IMR-90 (cell line): ENCODE data around the gene TPSG1. TPM values are rescaled to one million over a fixed set of nuclear protein-coding genes. Genes with fewer than 3 reads are reported as not detected.

ENCODE experiments used
- ATAC-seq: fragments of 200-7000 bp; cut with Tn5 transposase; 2 replicates; pipeline ENCODE4 v1.9.1; 2020; ENCODE audit warnings: low read depth, mild to moderate bottlenecking, moderate library complexity
- BruUV-seq: library from RNA; stranded (reverse); fragments of 400-500 nt; replicated peaks from 2 replicates; lab custom pipeline; 2021; lab: Mats Ljungman, UMichigan
- CTCF ChIA-PET: fragments of 300-600 bp; formaldehyde crosslinking; extraction: SDS; loops from one replicate; lab custom pipeline; 2021; ENCODE audit warnings: antibody characterized with exemption; lab: Yijun Ruan, JAX
- POLR2A ChIA-PET: fragments of 300-600 bp; sonication (Branson Sonifier 250); formaldehyde crosslinking; loops from one replicate; lab custom pipeline; 2022; ENCODE audit warnings: antibody characterized with exemption; ENCODE audit not compliant: unreplicated experiment; lab: Charles Lee
- DNase-seq: peaks from one replicate; pipeline ENCODE4 v3.0.0; 2013
- H2AFZ ChIP-seq: replicated peaks from 2 replicates; pipeline ENCODE3; 2013; ENCODE audit warnings: low read length, mild to moderate bottlenecking; ENCODE audit not compliant: poor library complexity
- H2AK5ac ChIP-seq: 2 replicates; pipeline ENCODE4 v1.6.1; 2013; ENCODE audit warnings: low read depth, low read length, inconsistent platforms
- H2AK9ac ChIP-seq: replicated peaks from 2 replicates; pipeline ENCODE3; 2013; ENCODE audit warnings: mild to moderate bottlenecking, low read depth, low read length, moderate library complexity; ENCODE audit not compliant: poor library complexity
- H2BK120ac ChIP-seq: 2 replicates; pipeline ENCODE4 v1.6.1; 2013; ENCODE audit warnings: low read depth, low read length, inconsistent platforms
- H2BK15ac ChIP-seq: 3 replicates; pipeline ENCODE4 v1.6.1; 2013; ENCODE audit warnings: low read depth, low read length, inconsistent platforms
- H2BK20ac ChIP-seq: 2 replicates; pipeline ENCODE4 v1.6.1; 2013; ENCODE audit warnings: low read depth, mild to moderate bottlenecking, inconsistent platforms, low read length, moderate library complexity
- H2BK5ac ChIP-seq: 2 replicates; pipeline ENCODE4 v1.6.1; 2013; ENCODE audit warnings: mild to moderate bottlenecking, low read depth, low read length, inconsistent platforms; ENCODE audit not compliant: poor library complexity, severe bottlenecking
- H3K14ac ChIP-seq: replicated peaks from 2 replicates; pipeline ENCODE4 v1.6.1; 2013; ENCODE audit warnings: low read depth, low read length, inconsistent platforms
- H3K18ac ChIP-seq: 2 replicates; pipeline ENCODE4 v1.6.1; 2013; ENCODE audit warnings: low read depth, low read length, control low read depth
- H3K23ac ChIP-seq: 2 replicates; pipeline ENCODE4 v1.6.1; 2013; ENCODE audit warnings: low read depth, low read length, inconsistent platforms
- H3K27ac ChIP-seq: 2 replicates; pipeline ENCODE4 v1.5.1; 2013; ENCODE audit warnings: mild to moderate bottlenecking, control low read depth, low read length; ENCODE audit not compliant: insufficient read depth
- H3K27me3 ChIP-seq: 2 replicates; pipeline ENCODE4 v1.6.1; 2013; ENCODE audit warnings: low read length; ENCODE audit not compliant: control insufficient read depth, insufficient read depth
- H3K36me3 ChIP-seq: 2 replicates; pipeline ENCODE4 v1.6.1; 2013; ENCODE audit warnings: low read length, mixed read lengths; ENCODE audit not compliant: control insufficient read depth, insufficient read depth
- H3K4ac ChIP-seq: 2 replicates; pipeline ENCODE4 v1.6.1; 2013; ENCODE audit warnings: low read depth, low read length, inconsistent platforms
- H3K4me1 ChIP-seq: 2 replicates; pipeline ENCODE4 v1.6.1; 2013; ENCODE audit warnings: low read length, mixed read lengths; ENCODE audit not compliant: control insufficient read depth, insufficient read depth
- H3K4me2 ChIP-seq: 2 replicates; pipeline ENCODE4 v1.6.1; 2013; ENCODE audit warnings: low read depth, mild to moderate bottlenecking, control low read depth, low read length, moderate library complexity
- H3K4me3 ChIP-seq: 2 replicates; pipeline ENCODE4 v1.5.1; 2013; ENCODE audit warnings: low read depth, mild to moderate bottlenecking, control low read depth, low read length, moderate library complexity; ENCODE audit not compliant: insufficient read depth
- H3K56ac ChIP-seq: 2 replicates; pipeline ENCODE4 v1.6.1; 2013; ENCODE audit warnings: low read length, inconsistent platforms; ENCODE audit not compliant: insufficient read depth; ENCODE audit errors: extremely low read depth
- H3K79me1 ChIP-seq, 2 experiments: 2 replicates each; pipeline ENCODE4 v1.6.1; 2013; ENCODE audit warnings: low read length in 2 of 2, inconsistent platforms in 1 of 2, low read depth in 1 of 2
- H3K9ac ChIP-seq: 2 replicates; pipeline ENCODE4 v1.6.1; 2013; ENCODE audit warnings: low read depth, low read length, control low read depth
- H3K9me1 ChIP-seq: 2 replicates; pipeline ENCODE4 v1.6.1; 2013; ENCODE audit warnings: low read length, inconsistent platforms; ENCODE audit not compliant: insufficient read depth
- H3K9me3 ChIP-seq: 2 replicates; pipeline ENCODE4 v1.6.1; 2013; ENCODE audit warnings: low read length; ENCODE audit not compliant: control insufficient read depth, insufficient read depth
- H4K20me1 ChIP-seq: 2 replicates; pipeline ENCODE4 v1.6.1; 2013; ENCODE audit warnings: low read length, inconsistent platforms; ENCODE audit not compliant: insufficient read depth
- H4K5ac ChIP-seq: 2 replicates; pipeline ENCODE4 v1.6.1; 2013; ENCODE audit warnings: mild to moderate bottlenecking, low read depth, low read length, control low read depth
- H4K8ac ChIP-seq, 2 experiments: 2 replicates each; pipeline ENCODE4 v1.6.1; 2013; ENCODE audit warnings: low read depth in 2 of 2, low read length in 2 of 2, control low read depth in 1 of 2, inconsistent platforms in 1 of 2
- H4K91ac ChIP-seq: 2 replicates; pipeline ENCODE4 v1.6.1; 2013; ENCODE audit warnings: low read depth, low read length, inconsistent platforms; ENCODE audit not compliant: insufficient read depth
- CEBPB ChIP-seq: IDR thresholded peaks from 2 replicates; pipeline ENCODE4 v1.6.1; 2012; ENCODE audit warnings: low read depth, low read length, improper control_type of control experiment
- CHD1 ChIP-seq: IDR thresholded peaks from 2 replicates; pipeline ENCODE4 v1.6.1; 2012; ENCODE audit warnings: low read depth, low read length, improper control_type of control experiment
- CTCF ChIP-seq: conservative IDR thresholded peaks from 2 replicates; pipeline ENCODE4 v1.5.1; 2012; ENCODE audit warnings: mild to moderate bottlenecking, low read depth, low read length, improper control_type of control experiment
- MAFK ChIP-seq: IDR thresholded peaks from 2 replicates; pipeline ENCODE4 v1.6.1; 2012; ENCODE audit warnings: low read depth, low read length, improper control_type of control experiment
- MAZ ChIP-seq: IDR thresholded peaks from 2 replicates; pipeline ENCODE4 v1.6.1; 2012; ENCODE audit warnings: low read depth, mild to moderate bottlenecking, low read length, improper control_type of control experiment, moderate library complexity, borderline replicate concordance
- POLR2A ChIP-seq: IDR thresholded peaks from 2 replicates; pipeline ENCODE4 v1.6.1; 2012; ENCODE audit warnings: mild to moderate bottlenecking, low read depth, low read length
- RAD21 ChIP-seq: IDR thresholded peaks from 2 replicates; pipeline ENCODE4 v1.6.1; 2012; ENCODE audit warnings: low read length, improper control_type of control experiment
- RCOR1 ChIP-seq: IDR thresholded peaks from 2 replicates; pipeline ENCODE4 v1.6.1; 2012; ENCODE audit warnings: mild to moderate bottlenecking, low read length, improper control_type of control experiment; ENCODE audit not compliant: insufficient replicate concordance
- RFX5 ChIP-seq: IDR thresholded peaks from 2 replicates; pipeline ENCODE4 v1.8.0; 2012; ENCODE audit warnings: low read depth, mild to moderate bottlenecking, low read length, moderate library complexity
- SMC3 ChIP-seq: fragments of 150-350 bp; IDR thresholded peaks from 2 replicates; pipeline ENCODE4 v1.6.1; 2016; ENCODE audit warnings: low read depth, mild to moderate bottlenecking, antibody characterized with exemption, low read length, moderate library complexity
- WGBS, 2 experiments: methylation state at CpG; one replicate each; pipeline versions ENCODE4 v1.1.5 to v1.1.7; 2013; ENCODE audit warnings: missing lambda C conversion rate in 2 of 2; ENCODE audit not compliant: insufficient read length in 1 of 2; ENCODE audit errors: extremely low coverage in 2 of 2; 5-methylcytosine and 5-hydroxymethylcytosine counted together
- dilution Hi-C: fragments of 300-500 bp; cut with HindIII; formaldehyde crosslinking; loops from one replicate; pipeline ENCODE4 v1.14.3; 2018; ENCODE audit warnings: low sequenced_read_pairs; ENCODE audit not compliant: unreplicated experiment
- in situ Hi-C: fragments of 300-500 bp; cut with MboI; formaldehyde crosslinking; loops from 3 replicates; pipeline ENCODE4 v1.14.3; 2019; ENCODE audit warnings: low sequenced_read_pairs, inconsistent platforms, mixed read lengths
- intact Hi-C: fragments of 100-400 bp; cut with micrococcal nuclease; formaldehyde crosslinking; loops from 2 replicates; pipeline ENCODE4 v1.10.0; 2022
- polyA plus RNA-seq, 3 experiments: library from polyadenylated mRNA; depleted of rRNA; stranded (reverse); fragments of >200 nt; gene quantifications; 2 replicates each; pipeline ENCODE4 v1.2.3, GENCODE V29; 2012; ENCODE audit warnings: low replicate concordance in 1 of 3
- total RNA-seq: library from RNA; depleted of rRNA; stranded (reverse); fragments of >200 nt; gene quantifications from 2 replicates; pipeline ENCODE4 v1.2.3, GENCODE V29; 2012

Gene TPSG1
- total and polyA plus RNA-seq, 2 of the 4 experiments (the other 2 are of a cell fraction) = not detected

GRCh38 chr16:1245452-1246020 is 20.5 kb upstream of the TPSG1 start:
- POLR2A ChIA-PET = no interaction called here
- no peak overlapping the region for H3K23ac ChIP-seq
- no peak overlapping the region for H3K14ac ChIP-seq
- H3K56ac ChIP-seq = no peak overlapping the region
- H2AK9ac ChIP-seq = no peak overlapping the region
- H3K9me3 ChIP-seq = no peaks in the 10 kb centered on the region
- 19% methylated on average over 3 of the region's 22 CpGs; no CpG with 5 or more reads in 1 of the 2 experiments for WGBS, 2 experiments
- no peak overlapping the region for H3K4me2 ChIP-seq
- in situ Hi-C loops (no loop called here), dilution Hi-C loops (no loop called here), intact Hi-C loops (no loop called here)
- no peak overlapping the region for H2BK120ac ChIP-seq
- no peaks in the 10 kb centered on the region for H3K79me1 ChIP-seq
- H3K36me3 ChIP-seq = no peaks in the 10 kb centered on the region
- peaks cover 18% of the 10 kb centered on the region for H3K27me3 ChIP-seq
- no peak overlapping the region for H4K5ac ChIP-seq
- DNase-seq (no peak), ATAC-seq (no peak)
- no peak overlapping the region for H3K9ac ChIP-seq
- no peaks in the 10 kb centered on the region for H3K9me1 ChIP-seq
- H4K8ac ChIP-seq = no peak overlapping the region
- no peak overlapping the region for H2BK15ac ChIP-seq
- no peak overlapping the region for H2AFZ ChIP-seq
- no peak overlapping the region for H3K4ac ChIP-seq
- no peaks in the 10 kb centered on the region for H3K4me1 ChIP-seq
- no peaks in the 10 kb centered on the region for H4K20me1 ChIP-seq
- H2BK20ac ChIP-seq = no peak overlapping the region
- H3K27ac ChIP-seq = no peak overlapping the region
- H2AK5ac ChIP-seq = no peak overlapping the region
- H4K91ac ChIP-seq = no peak overlapping the region
- H2BK5ac ChIP-seq = no peak overlapping the region
- H3K18ac ChIP-seq = no peak overlapping the region
- CTCF ChIA-PET = no interaction called here
- BruUV-seq = no TSS peak
- TF ChIP-seq RCOR1 = no peak
- no peak for TF ChIP-seq CHD1
- TF ChIP-seq RFX5 = no peak
- TF ChIP-seq POLR2A = no peak
- TF ChIP-seq RAD21 = no peak
- TF ChIP-seq MAFK = no peak
- no peak for TF ChIP-seq CTCF
- TF ChIP-seq SMC3 = no peak
- TF ChIP-seq CEBPB = no peak
- no peak for TF ChIP-seq MAZ
- H3K4me3 ChIP-seq = no peak overlapping the region
